ENCODE measurements around the gene RHBDL3. TPM values are rescaled to one million over a fixed set of nuclear protein-coding genes. Genes with fewer than 3 reads are reported as not detected.

Gene RHBDL3
- total RNA-seq, 4 donors from 2014 or later = 0.31 to 1.1 (median 0.37) TPM; not detected in 1

DNA sequence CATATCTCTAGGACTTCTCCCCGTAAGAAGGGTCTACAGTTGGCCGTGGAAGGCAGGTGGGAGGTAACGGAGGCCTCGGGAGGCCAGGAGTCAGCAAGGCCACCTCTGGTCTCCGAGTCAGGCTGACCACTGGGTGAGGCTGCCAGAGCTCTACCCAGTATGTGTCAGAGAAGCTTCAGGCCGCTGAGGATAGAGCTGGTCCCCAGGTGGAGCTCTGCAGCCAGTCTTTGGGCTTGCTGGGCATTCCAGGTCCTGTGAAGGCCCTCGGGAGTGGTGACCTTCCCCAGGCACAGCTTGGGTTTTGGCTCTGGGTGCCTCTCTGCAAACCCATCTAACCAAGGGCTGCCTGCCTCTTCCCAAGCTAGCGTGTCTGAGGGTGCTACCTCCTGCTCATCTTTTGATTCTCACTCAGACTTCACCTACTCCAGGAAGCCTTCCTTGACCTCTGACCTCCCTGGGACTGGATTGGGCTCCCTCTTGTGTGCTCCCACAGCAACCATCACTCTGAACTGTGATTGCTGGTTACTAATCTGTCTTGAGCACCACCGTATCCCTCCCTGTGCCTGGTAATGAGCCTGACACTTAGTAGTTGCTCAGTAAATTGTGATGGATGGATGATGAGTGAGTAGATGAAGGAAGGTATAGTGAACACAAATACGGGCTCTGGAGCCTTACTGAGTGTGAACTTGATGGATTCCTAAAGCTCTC is 22.3 kb downstream of the RHBDL3 start:
- no peak for DNase-seq (ENCODE audit: low spot score)
- TF ChIP-seq, protein P1, sequence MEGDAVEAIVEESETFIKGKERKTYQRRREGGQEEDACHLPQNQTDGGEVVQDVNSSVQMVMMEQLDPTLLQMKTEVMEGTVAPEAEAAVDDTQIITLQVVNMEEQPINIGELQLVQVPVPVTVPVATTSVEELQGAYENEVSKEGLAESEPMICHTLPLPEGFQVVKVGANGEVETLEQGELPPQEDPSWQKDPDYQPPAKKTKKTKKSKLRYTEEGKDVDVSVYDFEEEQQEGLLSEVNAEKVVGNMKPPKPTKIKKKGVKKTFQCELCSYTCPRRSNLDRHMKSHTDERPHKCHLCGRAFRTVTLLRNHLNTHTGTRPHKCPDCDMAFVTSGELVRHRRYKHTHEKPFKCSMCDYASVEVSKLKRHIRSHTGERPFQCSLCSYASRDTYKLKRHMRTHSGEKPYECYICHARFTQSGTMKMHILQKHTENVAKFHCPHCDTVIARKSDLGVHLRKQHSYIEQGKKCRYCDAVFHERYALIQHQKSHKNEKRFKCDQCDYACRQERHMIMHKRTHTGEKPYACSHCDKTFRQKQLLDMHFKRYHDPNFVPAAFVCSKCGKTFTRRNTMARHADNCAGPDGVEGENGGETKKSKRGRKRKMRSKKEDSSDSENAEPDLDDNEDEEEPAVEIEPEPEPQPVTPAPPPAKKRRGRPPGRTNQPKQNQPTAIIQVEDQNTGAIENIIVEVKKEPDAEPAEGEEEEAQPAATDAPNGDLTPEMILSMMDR (IDR thresholded peaks at IDR 0.05) = no peak
- ATAC-seq (ENCODE audit: low FRiP score) = no peak

DNA sequence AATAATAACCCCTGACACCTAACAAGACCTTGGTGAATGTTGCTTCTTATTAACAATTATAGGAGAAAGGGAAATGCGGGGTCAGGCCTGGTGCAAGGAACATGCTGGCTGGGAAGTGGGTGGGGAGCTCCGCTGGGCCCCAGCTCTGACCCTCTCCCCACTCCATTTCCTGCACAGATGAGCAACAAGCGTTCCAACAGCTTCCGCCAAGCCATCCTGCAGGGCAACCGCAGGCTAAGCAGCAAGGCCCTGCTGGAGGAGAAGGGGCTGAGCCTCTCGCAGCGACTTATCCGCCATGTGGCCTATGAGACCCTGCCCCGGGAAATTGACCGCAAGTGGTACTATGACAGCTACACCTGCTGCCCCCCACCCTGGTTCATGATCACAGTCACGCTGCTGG is 23.0 kb downstream of the RHBDL3 start:
- no peak for DNase-seq (ENCODE audit: low spot score)
- no peak for ATAC-seq (ENCODE audit: low FRiP score)
- TF ChIP-seq, protein P1 (IDR thresholded peaks at IDR 0.05) = no peak

DNA sequence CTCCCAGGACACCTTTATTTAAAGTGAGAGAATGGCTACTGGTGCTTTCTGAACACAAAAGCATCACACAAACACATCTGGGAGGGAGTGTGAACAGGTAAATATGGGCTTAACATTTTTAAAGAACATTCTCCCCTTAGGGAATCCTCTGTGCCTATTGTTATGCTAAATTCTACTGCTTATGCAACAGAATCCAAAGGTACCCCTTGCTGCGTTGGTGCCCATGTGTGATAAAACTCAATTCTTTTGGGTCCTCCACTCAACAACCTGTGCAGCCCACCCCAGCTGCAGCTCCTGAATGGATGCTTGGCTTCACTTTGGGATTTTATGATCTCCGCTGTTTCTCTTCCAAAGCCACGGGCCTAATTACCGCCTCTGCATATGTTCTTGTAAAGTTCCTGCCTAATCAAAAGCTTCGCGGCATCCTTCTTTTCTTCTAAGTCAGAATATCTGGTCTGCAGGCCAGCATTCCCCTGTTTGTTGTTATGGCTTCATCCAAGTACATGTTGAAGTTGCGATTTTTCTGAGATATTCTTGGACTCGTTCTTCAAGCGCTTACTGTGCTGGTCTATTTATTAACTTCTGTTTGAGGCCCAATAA is 23.9 kb downstream of the RHBDL3 start:
- DNase-seq (ENCODE audit: low spot score) (no peak), ATAC-seq (ENCODE audit: low FRiP score) (no peak)
- TF ChIP-seq, protein P1 (IDR thresholded peaks at IDR 0.05) = no peak

DNA sequence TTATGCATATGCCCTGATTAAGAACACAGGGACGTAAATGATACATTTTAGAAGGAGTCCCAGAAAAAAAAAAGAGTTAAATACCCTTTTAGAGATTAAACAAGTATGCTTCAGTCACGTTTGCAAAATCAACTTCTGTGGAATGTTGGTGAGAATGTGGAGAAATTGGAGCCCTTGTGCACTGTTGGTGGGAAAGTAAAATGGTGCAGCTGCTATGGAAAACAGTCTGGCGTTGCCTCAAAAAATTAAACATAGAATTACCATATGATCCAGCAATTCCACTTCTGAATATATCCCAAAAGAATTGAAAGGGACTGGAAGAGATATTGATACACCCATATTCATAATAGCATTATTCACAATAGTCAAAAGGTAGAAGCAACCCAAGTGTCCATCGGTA is 26.5 kb downstream of the RHBDL3 start:
- DNase-seq (ENCODE audit: low spot score) (no peak), ATAC-seq (ENCODE audit: low FRiP score) (no peak)
- TF ChIP-seq, protein P1 (IDR thresholded peaks at IDR 0.05) = no peak

DNA sequence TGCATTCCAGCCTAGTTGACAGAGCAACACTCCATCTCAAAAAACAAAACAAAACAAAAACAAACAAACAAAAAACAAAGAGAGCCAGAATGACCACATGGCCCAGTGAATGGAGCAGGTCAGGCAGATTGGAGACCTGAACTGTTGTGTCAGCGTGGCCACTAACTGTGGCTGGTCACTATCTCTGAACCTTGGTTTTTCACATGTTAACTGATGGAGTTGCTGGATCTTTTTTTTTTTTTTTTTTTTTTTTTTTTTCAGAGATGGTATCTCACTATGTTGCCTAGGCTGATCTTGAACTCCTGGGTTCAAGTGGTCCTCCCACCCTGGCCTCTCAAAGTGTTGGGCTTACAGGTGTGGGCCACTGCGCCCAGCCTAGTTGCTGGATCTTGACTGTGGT is 31.8 kb downstream of the RHBDL3 start:
- ATAC-seq (ENCODE audit: low FRiP score) (no peak), DNase-seq (ENCODE audit: low spot score) (no peak)
- TF ChIP-seq, protein P1 (IDR thresholded peaks at IDR 0.05) = no peak

DNA sequence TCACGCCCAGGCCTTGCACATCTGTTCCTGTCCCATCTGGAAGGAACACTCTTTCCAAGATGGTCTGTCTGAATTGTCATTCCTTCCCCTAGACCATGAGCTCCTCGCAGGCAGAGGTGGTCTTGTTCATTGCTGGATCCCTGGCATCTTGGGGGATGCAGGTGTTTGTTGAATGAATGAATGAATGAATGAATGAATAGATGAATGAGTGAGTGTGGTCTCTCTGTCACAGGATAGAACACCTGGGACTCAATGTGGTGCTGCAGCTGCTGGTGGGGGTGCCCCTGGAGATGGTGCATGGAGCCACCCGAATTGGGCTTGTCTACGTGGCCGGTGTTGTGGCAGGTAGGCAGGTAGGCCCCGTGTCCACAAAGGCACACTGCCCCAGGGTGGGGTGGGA is 32.2 kb downstream of the RHBDL3 start:
- ATAC-seq (ENCODE audit: low FRiP score) (no peak), DNase-seq (ENCODE audit: low spot score) (no peak)
- TF ChIP-seq, protein P1 (IDR thresholded peaks at IDR 0.05) = no peak

DNA sequence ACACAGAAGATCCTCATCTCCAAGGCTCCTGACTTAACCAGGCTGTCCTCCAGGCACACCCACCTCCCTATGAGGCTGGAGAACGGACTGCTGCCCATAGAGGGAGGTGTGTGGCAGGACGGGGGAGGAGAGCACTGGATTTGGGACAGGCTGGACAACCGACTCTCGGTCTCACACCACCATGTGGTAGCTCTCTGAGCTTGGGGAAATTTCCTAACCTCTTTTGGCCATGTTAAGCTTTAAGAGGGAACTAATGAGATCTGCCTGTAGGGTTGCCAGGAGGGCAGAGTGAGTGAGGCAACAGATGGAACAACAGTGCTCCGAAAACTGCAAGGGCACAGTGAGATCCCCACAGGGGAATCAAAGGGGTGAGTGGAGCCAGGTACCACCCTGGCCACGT is 32.7 kb downstream of the RHBDL3 start:
- TF ChIP-seq, protein P1 (IDR thresholded peaks at IDR 0.05) = no peak
- DNase-seq (ENCODE audit: low spot score) = no peak
- no peak for ATAC-seq (ENCODE audit: low FRiP score)
